ENCODE data around the gene LMF2.

The LMF2 gene

DNA sequence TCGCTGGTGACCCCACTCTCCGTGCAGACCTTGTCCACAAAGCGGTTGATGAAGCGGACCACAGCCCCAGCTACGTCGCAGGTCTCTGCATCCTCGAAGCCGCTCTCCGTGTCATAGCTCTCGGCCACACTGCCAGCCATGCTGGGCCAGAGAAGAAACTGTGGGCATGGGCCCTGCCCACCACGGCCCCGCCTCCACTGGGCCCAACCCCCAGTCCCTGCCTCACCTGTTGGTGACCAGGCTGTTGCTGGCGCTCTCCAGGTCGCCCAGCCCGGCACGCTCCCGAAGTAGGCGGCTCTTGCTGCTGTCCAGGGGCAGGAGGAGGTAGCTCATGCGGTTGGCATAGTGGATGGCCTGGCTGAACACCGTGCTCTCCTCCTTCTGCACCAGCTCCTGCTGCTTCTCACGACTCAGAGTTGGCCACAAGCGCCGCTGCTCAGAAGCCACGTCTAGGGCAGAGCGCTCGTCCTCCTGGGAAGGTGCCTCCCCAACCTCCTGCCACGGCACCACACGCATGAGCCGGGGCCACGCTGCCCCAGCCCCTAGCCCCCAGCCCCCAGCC lies 45.4 kb downstream of the LMF2 start:
- no peak overlapping the region for H3K4me2 ChIP-seq (ENCODE audit: low read length)
- no peaks in the 10 kb centered on the region for H3K79me2 ChIP-seq (ENCODE audit: low read length)
- no peak overlapping the region for H2AFZ ChIP-seq (ENCODE audit: low read depth, low read length)
- no peak overlapping the region for H3K4me3 ChIP-seq (ENCODE audit: low read length)
- no peaks in the 10 kb centered on the region for H3K9me3 ChIP-seq (ENCODE audit: insufficient read depth, low read length)
- H3K36me3 ChIP-seq (replicated peaks; ENCODE audit: low read depth, low read length): peaks cover 3% of the 10 kb centered on the region
- peaks cover 9% of the 10 kb centered on the region; the same call in 1 of the 2 replicates for H3K4me1 ChIP-seq (ENCODE audit: low read length)
- no peak overlapping the region for H3K9ac ChIP-seq (ENCODE audit: low read length)
- no peaks in the 10 kb centered on the region for H3K27me3 ChIP-seq (ENCODE audit: low read depth, low read length)
- H4K20me1 ChIP-seq (ENCODE audit: insufficient read depth, low read length): no peaks in the 10 kb centered on the region
- H3K27ac ChIP-seq (ENCODE audit: low read length): no peak overlapping the region
- TF ChIP-seq EZH2phosphoT487 (IDR thresholded peaks at IDR 0.05; ENCODE audit: low read depth) (no peak), CTCF (IDR thresholded peaks at IDR 0.05; ENCODE audit: low read depth, low read length) (no peak)

DNA sequence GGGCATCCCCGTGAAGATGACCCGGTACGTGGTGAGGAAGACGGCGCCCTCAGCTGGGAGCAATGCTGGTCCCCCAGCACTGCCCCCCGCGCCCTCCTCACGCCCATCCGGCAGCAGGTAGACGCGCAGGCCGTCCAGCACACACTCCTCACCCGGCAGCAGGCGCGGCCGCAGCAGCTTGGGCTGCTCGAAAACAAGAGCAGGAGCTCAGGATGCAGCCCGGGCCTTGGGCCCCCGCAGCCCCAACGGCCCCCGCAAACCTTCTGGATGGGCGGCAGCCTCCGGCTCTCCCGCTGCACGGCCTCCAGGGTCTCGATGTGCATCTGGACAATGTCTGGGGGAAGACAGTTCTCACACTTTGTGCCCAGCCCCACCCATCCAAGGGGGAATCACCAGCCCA lies 46.0 kb downstream of the LMF2 start:
- Histone ChIP-seq H3K4me3 (ENCODE audit: low read length) (no peak overlapping the region), H2AFZ (ENCODE audit: low read depth, low read length) (no peak overlapping the region), H3K27me3 (ENCODE audit: low read depth, low read length) (no peaks in the 10 kb centered on the region), H3K36me3 (replicated peaks; ENCODE audit: low read depth, low read length) (peaks cover 3% of the 10 kb centered on the region), H3K9ac (ENCODE audit: low read length) (no peak overlapping the region), H3K4me1 (ENCODE audit: low read length) (peaks cover 9% of the 10 kb centered on the region; the same call in 1 of the 2 replicates), H3K4me2 (ENCODE audit: low read length) (no peak overlapping the region), H3K79me2 (ENCODE audit: low read length) (no peaks in the 10 kb centered on the region), H4K20me1 (ENCODE audit: insufficient read depth, low read length) (no peaks in the 10 kb centered on the region), H3K27ac (ENCODE audit: low read length) (no peak overlapping the region), H3K9me3 (ENCODE audit: insufficient read depth, low read length) (no peaks in the 10 kb centered on the region)
- no peak for TF ChIP-seq EZH2phosphoT487 (IDR thresholded peaks at IDR 0.05; ENCODE audit: low read depth)
- TF ChIP-seq CTCF (IDR thresholded peaks at IDR 0.05; ENCODE audit: low read depth, low read length): no peak

GRCh38 chr22:50460938-50461337 lies 46.6 kb downstream of the LMF2 start:
- Histone ChIP-seq H3K9ac (ENCODE audit: low read length) (no peak overlapping the region), H4K20me1 (ENCODE audit: insufficient read depth, low read length) (no peaks in the 10 kb centered on the region), H3K79me2 (ENCODE audit: low read length) (no peaks in the 10 kb centered on the region), H3K36me3 (replicated peaks; ENCODE audit: low read depth, low read length) (peaks cover 3% of the 10 kb centered on the region), H3K9me3 (ENCODE audit: insufficient read depth, low read length) (no peaks in the 10 kb centered on the region), H3K4me3 (ENCODE audit: low read length) (no peak overlapping the region), H3K4me2 (ENCODE audit: low read length) (no peak overlapping the region), H3K27ac (ENCODE audit: low read length) (no peak overlapping the region), H3K4me1 (ENCODE audit: low read length) (peaks cover 9% of the 10 kb centered on the region; the same call in 1 of the 2 replicates), H3K27me3 (ENCODE audit: low read depth, low read length) (no peaks in the 10 kb centered on the region), H2AFZ (ENCODE audit: low read depth, low read length) (no peak overlapping the region)
- TF ChIP-seq EZH2phosphoT487 (IDR thresholded peaks at IDR 0.05; ENCODE audit: low read depth): no peak

DNA sequence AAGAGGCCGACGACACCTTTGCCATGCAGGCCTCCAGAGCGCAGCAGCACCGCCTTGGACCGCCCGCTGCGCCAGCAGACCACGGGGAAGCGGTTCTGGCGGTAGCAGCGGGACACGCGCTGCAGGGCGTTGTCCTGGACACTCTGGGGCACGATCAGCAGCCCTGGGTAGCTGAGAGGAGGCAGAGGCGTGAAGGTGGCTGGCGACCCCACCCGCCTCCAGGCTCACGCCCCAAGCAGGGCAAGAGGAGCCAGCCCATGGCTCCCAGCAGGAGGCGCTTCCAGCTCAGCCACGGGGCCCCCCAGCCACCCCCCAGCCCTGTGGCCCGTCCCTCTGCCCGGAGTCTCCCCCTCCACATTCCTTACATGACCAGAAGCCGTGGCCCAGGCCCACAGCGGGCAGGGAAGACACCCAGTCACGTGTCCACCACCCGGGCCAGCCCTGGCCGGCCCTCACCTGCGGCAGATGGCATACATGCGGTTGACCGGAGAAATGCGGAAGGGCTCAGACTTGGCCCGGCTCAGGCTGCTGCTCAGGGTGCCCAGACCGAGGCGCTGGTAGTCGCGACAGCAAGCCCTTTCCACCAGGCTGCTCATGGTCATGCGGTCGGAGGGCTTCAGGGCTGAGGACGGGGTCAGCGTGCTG lies 47.9 kb downstream of the LMF2 start:
- no peak overlapping the region for H3K4me2 ChIP-seq (ENCODE audit: low read length)
- no peaks in the 10 kb centered on the region for H3K9me3 ChIP-seq (ENCODE audit: insufficient read depth, low read length)
- no peaks in the 10 kb centered on the region for H3K27me3 ChIP-seq (ENCODE audit: low read depth, low read length)
- H3K27ac ChIP-seq (ENCODE audit: low read length): no peak overlapping the region
- peaks cover 3% of the 10 kb centered on the region for H3K36me3 ChIP-seq (replicated peaks; ENCODE audit: low read depth, low read length)
- H3K79me2 ChIP-seq (ENCODE audit: low read length): no peaks in the 10 kb centered on the region
- no peaks in the 10 kb centered on the region for H4K20me1 ChIP-seq (ENCODE audit: insufficient read depth, low read length)
- peaks cover 9% of the 10 kb centered on the region; the same call in 1 of the 2 replicates for H3K4me1 ChIP-seq (ENCODE audit: low read length)
- no peak overlapping the region for H2AFZ ChIP-seq (ENCODE audit: low read depth, low read length)
- H3K4me3 ChIP-seq (ENCODE audit: low read length): no peak overlapping the region
- TF ChIP-seq EZH2phosphoT487 (IDR thresholded peaks at IDR 0.05; ENCODE audit: low read depth) (no peak), CTCF (IDR thresholded peaks at IDR 0.05; ENCODE audit: low read depth, low read length) (no peak)
- H3K9ac ChIP-seq (ENCODE audit: low read length): no peak overlapping the region
